GM19193 (cell line): ENCODE data around the gene OR6N1.

ENCODE experiments used
- POLR2A ChIP-seq: IDR thresholded peaks from 4 replicates; pipeline ENCODE4 v1.6.1; 2011; ENCODE audit not compliant: insufficient read depth, insufficient read length; ENCODE audit errors: extremely low read depth

OR6N1 gene

DNA sequence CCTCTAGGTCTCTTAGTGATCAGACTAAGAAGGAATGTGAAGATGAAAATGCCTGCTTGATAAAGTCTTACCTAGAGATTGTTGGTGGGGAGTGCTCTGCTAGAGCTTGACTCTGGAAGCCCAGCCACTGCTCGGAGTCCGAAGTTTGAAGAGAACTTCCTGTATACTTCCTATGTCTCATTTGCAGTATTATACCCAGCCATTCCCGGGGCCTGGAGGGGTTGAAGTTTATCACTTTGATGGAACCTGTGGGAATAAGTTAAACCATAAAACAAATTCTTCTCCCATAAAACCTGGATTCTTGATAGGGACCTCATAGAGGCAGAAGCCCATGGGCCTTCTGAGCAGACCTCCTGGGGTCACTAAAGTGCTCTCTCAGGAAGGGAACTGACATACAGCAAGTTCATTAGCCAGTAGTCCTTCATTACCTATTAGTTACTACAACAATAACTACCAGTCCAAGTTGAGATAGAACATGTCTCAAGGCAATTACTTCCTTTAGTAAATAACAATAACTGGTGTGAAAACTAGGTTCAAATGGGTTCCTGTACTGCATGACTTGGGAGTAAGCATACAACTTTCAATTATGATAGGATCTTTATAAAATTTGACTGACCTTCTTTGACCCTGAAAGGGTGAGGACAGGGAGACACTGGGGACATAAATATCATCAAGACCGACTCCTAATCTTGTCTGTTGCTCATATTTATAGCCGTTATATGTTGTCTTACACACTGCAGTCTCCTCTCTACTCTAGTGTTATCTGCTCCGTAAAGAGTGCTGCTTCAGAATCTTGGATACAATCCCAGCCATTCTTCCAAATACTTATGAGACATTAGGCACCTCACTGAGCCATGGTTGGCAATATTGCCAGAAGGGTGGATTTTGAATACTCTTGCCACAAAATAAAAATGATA is at the start of gene OR6N1:
TSS of gene OR6N1 (minus strand) at position 246 of the 917 bp plus-strand sequence. CDS start 5,513 bp downstream, outside the sequence.
- no peak for TF ChIP-seq POLR2A

DNA sequence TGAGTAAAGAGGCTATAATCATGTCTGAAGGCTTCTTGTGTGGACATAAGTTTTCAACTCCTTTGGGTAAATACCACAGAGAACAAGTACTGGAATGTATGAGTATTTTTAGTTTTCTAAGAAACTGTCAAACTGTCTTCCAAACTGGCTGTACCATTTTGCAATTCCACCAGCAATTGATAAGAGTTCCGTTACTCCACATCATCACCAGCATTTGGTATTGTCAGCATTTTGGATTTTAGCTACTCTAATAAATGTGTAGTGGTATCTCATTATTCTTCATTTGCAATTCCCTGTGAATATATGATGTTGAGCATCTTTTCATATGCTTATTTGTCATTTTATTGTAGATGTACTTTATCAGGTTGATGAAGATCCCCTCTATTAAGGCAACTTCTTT is 49.7 kb upstream of the OR6N1 start:
- no peak for TF ChIP-seq POLR2A

DNA sequence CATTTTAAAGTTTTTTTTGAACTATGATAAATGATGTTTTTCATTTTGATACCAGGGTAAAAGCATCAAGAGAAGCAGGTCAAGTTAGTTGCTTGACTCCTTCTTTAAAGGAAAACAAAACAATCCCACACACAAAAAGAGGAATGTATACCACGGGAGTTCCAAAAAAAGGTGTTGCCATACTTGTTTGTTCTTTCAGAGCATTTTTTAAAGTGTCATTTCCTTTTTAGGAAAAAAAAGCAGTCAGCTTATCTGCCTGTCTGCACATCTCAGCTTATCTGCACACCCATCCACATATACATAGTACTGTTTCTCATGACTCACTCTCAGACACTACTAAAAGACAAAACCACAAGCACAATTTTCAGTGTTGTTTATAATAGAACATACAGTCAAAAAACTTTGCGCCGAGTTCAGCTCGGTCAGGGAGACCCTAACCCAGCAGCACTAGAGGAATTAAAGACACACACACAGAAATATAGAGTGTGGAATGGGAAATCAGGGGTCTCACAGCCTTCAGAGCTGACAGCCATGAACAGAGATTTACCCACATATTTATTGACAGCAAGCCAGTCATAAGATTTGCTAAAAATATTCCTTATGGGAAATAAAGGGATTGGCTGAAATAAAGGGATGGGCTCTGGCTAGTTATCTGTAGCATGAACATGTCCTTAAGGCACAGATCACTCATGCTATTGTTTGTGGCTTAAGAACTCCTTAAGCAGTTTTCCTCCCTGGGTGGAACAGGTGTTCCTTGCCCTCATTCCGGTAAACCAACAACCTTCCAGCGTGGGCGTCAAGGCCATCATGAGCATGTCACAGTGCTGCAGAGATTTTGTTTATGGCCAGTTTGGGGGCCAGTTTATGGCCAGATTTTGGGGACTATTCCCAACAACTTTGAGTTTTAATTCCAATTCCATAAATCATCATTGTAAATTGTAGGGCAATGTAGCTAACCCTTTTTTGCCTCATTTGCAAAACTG is 47.8 kb upstream of the OR6N1 start:
- TF ChIP-seq POLR2A = no peak

GRCh38 chr1:158818975-158819431 is 47.0 kb upstream of the OR6N1 start:
- no peak for TF ChIP-seq POLR2A

GRCh38 chr1:158818560-158818959 is 46.6 kb upstream of the OR6N1 start:
- no peak for TF ChIP-seq POLR2A

DNA sequence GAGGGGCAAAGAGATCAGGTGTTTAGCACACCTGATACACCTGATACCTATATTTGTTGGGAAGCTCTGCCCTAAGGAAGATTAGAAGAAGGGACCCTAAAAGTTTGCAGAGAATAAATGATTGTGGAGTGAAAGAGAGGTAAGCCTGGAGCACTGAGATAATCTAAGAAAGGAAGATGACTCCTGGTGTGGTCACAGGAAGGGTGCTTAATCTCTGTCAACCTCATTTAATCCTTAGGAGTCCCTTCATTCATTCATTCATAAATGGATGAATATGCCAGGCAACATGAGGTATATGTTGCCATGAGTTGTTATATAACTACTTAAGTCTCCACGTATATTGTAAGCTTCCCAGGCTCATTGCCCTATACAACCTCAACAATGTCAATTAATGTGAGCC is 43.0 kb upstream of the OR6N1 start:
- TF ChIP-seq POLR2A = no peak

- no peak for TF ChIP-seq POLR2A
These were observed 41.2 kb upstream of the OR6N1 start for GRCh38 chr1:158813164-158813563.

GRCh38 chr1:158812336-158812735 is 40.3 kb upstream of the OR6N1 start:
- TF ChIP-seq POLR2A = no peak

DNA sequence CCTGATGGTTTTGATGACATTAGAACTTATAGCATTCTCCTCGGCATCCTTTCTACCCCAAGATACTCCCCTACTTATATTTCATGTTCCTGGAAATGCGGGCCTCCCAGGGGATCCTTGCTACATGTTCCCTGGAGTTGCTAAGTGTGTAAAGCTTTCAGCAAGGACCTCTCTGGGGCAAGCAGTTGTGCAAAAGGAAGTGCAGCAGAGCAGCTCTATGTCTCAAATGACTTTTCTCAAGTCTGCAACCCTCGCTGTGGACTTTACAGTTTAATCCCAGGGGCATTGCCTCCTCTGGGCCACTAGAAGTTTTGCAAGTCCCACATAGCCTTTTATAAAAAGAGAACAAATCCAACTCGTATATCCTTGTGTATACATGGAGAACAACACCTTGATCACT is 38.3 kb upstream of the OR6N1 start:
- TF ChIP-seq POLR2A = no peak

DNA sequence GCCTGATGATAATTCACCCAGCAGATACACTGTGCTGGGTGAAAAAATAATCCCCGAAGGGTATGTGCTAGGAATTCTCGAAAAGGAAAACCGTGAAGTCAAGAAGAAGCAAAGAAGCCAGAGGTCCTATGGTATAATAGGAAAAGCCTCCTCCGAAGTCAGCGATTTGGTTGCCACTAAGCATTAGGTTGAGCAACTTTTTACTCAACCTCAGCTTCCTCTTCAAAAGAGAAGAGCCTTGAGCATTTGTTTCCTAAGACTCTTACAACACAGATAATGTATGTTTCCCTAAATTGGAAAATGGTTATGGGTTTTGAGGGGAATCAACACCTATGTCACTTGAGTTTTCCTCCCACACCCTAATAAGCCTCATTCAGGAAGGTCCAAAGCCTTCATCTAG is 37.9 kb upstream of the OR6N1 start:
- TF ChIP-seq POLR2A = no peak

DNA sequence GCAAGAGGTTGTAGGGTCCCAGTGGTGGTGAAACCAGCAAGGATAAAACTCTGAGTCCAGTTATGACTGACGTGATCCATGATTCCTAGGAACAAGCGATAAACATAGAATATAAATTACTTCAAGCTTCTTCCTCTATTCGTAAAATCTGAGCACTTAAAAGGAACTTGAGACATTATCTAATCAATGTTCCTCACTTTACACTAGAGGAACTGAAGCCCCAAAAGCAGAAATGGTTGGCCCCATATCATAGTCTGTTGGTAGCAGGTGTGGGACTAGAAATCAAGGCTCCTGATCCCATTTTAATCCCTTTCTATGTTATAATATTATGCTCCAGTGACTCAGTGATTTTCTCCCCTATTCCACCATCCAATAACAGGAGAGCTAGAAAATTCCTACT is 37.3 kb upstream of the OR6N1 start:
- no peak for TF ChIP-seq POLR2A

DNA sequence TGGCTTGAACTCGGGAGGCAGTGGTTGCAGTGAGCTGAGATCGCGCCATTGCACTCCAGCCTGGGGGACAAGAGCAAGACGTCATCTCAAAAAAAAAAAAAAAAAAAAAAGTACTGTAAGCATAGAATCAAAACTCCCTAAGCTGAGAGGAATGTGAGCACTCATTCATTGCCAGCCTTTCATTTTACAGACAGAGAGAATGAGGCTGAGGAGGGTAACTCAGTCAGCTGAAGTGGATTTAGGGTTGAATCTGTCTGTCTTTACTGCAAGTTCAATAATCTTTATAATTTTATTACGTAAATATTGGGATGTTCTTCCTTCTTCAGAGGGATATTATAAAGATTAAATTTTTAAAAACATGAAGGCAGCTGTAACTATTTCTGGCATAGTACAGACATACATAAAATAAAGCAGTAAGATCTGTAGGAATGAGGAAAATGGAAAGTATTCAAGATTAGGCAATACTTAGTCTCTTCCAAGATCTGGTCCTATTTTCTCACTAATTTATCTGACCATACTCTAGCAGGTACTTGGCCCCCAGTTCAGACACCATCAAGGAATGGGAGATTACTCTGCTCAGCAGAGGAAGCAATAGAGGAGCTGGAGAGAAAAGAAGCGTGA is 35.0 kb upstream of the OR6N1 start:
- TF ChIP-seq POLR2A = no peak

DNA sequence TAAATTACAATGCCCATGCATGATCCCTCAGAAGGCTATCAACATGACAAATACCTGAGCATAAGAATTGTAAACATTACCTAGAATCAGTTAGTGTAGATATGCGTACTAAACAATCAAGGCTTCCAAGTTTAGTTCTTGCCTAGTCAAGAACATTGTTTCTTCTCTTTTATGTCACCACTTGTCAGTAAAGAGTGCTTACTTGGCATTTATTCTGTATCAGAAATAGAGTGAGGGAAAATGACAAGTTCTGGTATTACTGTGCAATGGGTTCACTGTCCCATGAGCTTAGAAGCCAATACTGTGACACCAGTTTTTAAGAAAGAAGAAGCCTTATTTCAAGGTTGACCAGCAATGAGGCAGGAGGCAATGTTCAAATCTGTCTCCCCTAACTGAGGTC is 31.7 kb upstream of the OR6N1 start:
- no peak for TF ChIP-seq POLR2A

DNA sequence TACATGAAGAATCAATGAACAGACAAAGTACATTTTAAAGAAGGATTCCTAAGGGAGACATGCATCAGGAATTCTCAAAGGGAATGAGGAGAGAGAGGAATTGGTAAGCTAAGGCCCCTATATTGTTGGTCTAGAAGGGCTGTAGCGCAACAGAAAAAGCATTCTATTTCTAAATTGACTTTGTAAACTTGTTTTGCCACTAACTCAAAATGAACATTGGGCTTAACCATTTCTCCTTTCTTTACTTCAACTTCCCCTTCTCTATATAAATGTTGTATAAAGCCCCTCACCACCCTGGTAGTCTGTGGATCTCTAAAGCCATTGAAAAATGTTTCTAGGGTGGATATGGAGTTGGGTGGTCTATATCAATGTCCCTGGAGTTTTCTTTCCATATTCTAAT is 29.4 kb upstream of the OR6N1 start:
- no peak for TF ChIP-seq POLR2A

DNA sequence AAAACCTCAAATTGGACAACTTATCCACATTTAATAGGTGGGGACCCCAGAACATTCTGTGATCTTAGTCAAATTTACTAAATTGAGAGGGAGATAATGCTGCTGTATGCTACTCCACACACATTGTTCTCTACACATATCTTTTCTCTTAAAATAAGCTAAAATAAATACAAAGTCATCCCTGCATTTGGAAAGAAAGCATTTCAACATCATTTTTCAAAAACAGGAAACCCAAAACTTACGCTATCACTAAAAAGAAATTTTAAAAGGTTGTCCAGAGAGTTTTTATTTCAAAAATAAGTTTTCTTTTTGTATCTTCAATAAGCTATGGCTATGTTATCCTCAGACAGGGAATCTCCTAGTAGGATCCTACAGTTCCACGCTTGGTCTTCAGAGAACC is 28.5 kb upstream of the OR6N1 start:
- no peak for TF ChIP-seq POLR2A

DNA sequence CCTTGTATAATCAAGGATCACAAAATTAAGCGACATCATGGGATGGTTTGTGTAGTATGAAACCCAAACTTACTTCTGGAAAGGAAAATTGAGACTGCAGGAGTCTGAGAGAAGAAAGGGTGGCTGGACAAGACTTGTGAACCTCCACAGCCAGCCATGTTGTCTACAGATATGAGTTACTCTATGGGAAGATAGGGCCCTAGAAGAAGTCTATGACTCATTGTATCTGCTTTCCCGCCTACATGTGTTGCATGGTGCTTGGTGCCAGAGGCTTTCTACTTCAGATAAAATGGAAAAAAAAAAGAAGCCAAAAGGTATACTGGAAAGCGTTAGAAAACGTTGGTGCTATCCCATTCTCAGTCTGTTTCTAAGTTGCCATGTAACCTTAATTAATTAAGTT is 27.7 kb upstream of the OR6N1 start:
- TF ChIP-seq POLR2A = no peak

DNA sequence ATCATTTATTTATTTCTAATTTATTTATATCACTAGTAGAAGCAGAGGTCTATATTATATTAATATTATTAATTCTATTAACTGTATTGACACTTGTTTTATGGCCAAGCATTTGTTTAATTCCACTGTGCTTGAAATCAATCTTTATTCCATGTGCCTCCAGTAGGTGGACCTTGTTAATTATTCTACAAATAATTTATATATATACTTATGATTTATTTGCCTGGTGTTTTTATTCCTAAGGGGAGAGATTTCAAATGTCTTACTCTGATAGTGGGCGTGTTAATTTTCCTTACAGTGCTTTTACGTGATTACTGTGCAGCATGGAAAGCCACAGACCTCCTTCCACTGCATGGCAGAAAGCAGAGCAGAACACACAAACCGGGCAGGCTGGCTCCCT is 26.5 kb upstream of the OR6N1 start:
- no peak for TF ChIP-seq POLR2A
